ENCODE results near the gene RBMY1J.
"Not testable (repeated sequence)": the region's sequence is repeated elsewhere in the genome, so short reads cannot be mapped to it uniquely, and the experiment has no call there.

RBMY1J gene
- long read RNA-seq, donor 1, result 0 reads
- long read RNA-seq, donor 2, result 0 reads
- long read RNA-seq, donor 3, result 0 reads
- long read RNA-seq, donor 4, result 0 reads
- long read RNA-seq, donor 5, result 0 reads
- long read RNA-seq, donor 6, result 0 reads
- long read RNA-seq, donor 7, result 0 reads
- long read RNA-seq, donor 8, result 0 reads

DNA sequence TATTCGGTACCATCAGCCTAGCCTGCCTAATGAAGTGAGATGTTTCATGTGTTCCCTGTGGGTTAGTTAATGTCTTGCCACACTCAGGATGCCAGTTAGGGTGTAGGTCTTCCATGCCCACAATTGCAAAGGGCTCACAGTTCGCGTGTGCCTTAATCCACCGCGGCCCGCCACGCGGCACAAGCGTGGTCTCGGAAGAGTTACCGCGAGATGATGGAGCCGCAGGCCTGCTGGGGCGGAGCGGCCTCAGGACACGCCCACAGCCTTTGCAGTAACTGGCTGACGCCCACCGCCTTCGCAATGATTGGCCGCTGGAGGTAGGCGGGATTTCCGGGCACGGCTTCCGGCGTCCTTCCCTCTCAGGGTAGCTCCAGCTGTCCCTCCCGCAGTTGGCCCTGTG, at the start of gene RBMY1J:
RBMY1J (plus strand) TSS at position 301 of the 400 bp plus-strand sequence. CDS start 2,038 bp downstream, outside the sequence.
- DNase-seq, result not testable (repeated sequence)

DNA sequence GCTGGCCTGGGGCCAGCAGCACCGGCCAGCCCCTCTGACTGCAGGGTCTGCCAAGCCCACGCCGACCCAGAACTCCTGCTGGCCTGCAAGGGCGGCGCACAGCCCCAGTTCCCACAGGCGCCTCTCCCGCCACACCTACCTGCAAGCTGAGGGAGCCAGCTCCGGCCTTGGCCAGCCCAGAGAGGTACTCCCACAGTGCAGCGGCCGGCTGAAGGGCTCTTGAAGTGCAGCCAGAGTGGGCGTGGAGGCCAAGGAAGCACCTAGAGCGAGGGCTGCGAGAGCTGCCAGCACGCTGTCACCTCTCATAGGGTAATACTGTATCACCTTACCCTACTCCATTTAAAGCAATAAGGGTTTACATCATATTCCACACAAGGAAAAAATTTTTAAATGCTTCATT, 35.8 kb upstream of the RBMY1J start:
- DNase-seq, result no peak

DNA sequence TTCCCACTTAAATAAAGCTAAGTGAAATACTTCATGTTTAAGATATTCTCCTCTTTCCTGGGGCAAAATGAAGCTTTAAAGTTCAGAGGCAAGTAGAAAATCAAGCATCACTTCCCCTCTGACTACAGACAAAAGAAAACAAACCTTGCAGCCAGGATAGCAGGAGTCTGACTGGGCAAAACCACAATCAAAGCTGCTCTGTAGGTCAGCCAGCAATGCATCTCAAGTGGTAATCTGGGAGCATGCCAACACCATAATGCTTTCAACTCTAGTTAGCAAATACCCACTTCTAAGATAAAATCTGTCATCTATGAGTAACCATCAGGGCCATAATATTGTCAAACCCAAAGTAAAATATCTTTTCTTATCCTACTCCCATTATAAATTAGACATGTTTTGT, 32.6 kb upstream of the RBMY1J start:
- no peak for DNase-seq

DNA sequence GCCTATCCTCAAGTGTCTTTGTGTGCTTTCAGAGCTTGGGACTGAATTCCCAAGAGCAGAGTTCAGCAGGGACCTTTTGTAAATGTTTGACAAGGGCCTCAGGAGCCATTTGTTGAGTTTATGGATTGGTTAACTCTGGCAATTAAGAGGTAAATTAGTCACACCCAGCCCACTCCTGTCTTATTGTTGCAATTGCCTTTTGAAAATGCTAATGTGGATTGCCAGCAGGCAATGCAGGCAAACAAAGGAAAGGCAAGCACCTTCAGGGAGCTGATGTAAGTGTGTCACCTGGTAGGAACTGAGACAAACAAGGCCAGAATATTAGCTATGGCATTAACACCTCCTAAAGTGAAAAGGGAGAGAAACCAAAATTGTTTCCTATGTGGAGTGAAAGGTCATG, 29.7 kb upstream of the RBMY1J start:
- DNase-seq, result no peak

DNA sequence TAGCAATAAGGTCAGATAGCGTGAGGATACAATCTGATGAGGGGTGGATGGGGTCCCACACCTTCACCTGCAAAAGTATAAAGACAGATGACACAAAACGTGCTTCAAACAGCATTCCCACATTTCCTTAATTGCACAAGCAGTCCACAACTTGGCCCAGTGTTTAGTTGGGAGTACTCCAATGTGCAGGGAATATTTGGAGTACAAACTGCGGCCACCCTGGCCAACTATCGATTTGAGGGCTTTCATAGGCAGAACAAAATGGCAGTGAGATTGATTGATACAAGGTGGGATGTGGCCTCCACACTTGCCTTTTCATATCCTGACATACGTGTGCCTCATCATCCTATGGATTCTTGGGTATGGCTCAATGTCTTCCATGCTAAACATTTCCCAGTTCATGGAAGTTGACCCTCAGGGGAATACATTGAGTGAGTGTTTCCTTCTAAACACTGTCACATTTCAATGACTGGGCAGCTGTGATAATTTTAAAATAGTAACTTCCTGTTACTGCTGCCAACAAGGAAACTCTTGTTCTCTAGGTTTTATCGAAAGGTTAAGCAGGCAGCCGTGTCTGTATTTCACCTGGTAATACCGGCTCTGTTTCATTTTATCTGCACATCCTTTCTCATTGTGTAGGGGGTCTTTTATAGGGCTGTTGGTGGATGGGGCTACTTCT, 41.6 kb downstream of the RBMY1J start:
- not testable (repeated sequence) for DNase-seq

DNA sequence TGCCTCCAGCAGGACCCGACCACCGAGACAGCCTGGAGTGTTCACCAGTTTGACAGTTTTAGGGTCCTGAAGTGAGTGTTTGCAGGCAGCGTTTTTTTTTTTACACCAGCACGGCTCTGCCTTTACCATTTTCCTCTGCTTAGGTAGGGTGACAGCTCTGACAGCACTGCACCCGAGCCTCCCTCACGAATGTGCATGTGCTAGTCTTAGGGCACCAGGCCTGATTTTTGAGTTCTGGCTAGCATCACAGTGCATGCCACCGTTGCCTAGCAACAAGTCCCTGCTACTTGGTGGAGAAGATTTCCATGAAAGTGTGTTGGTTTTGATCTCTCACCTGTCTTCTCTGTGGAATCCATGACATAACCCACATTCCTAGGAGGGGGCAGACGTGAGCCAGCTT, 52.3 kb downstream of the RBMY1J start:
- not testable (repeated sequence) for DNase-seq

DNA sequence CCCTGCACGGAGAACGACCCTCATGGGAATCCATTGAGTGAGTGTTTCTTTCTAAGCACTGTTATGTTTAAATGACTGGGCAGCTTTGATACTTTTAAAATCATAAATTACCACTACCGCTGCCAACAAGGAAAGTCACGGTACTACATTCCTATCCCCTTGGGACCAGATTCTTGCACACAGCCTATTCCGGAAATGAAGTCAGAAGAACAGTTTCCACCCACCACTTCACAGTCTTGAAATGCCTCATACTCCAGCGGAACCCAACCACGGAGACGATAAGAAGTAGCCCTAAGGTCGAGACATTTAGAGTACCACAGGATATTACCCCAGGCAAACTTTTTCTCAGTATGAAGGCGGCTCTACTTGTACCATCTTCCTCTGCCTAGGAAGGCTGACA, 58.8 kb downstream of the RBMY1J start:
- DNase-seq, result not testable (repeated sequence)
